ENCODE data around the gene OMD. TPM values are rescaled to one million over a fixed set of nuclear protein-coding genes. Genes with fewer than 3 reads are reported as not detected.
A peak's percentile ranks its signal among the peaks of the same experiment; 100 is the strongest.

Gene OMD, protein sequence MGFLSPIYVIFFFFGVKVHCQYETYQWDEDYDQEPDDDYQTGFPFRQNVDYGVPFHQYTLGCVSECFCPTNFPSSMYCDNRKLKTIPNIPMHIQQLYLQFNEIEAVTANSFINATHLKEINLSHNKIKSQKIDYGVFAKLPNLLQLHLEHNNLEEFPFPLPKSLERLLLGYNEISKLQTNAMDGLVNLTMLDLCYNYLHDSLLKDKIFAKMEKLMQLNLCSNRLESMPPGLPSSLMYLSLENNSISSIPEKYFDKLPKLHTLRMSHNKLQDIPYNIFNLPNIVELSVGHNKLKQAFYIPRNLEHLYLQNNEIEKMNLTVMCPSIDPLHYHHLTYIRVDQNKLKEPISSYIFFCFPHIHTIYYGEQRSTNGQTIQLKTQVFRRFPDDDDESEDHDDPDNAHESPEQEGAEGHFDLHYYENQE
- not detected for total RNA-seq

DNA sequence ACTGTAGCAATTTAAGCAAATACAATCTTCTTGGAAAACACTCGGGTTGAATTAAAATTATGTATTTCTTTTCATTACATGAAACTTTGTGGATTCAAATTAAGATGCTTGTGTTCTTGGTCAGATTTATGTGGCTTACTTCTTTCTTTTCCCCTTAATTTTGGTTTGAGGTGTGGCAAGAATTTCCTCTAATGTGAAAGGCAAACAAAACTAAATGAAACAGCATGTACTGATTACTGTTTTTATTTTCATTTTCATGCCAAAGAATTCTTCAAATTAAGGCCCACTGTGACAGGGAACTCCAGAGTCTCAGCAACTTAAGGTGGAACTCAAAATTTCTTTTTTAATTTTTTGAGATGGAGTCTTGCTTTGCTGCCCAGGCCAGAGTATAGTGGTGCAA is at the start of gene OMD:
Gene OMD, minus strand, starts transcription at position 132 of the 400 bp plus-strand sequence. CDS start 6,913 bp downstream, outside the sequence.
- DNase-seq (ENCODE audit: low spot score) (no peak), ATAC-seq (no peak)
- Mint-ChIP-seq H3K4me1 (ENCODE audit: low read depth in 2 of 2) (no peaks in the 10 kb centered on the region), H3K27ac (no peak within 1 kb of the TSS), H3K9me3 (no peaks in the 10 kb centered on the region), H3K27me3 (no peaks in the 10 kb centered on the region), H3K4me3 (no peak within 1 kb of the TSS), H3K36me3 (no peaks in the 10 kb centered on the region)

DNA sequence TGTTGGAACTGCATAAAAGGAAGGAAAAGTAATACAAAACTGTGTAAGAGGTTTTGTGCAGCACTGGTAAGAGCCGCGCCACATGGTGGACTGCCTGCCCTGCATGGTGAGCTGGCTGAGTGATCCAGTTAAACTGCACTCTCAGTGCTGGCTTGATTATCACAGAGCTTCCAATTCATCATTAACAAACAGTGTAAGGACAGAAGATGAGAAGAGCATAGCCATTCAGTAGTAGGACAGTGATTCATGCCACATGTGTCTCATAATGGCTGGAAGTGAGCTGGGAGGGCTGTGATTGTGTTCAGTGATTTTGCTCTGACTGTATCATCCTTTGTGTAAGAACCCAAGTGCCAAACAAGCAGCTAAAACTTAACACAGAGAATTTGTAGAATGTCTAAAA is 43.9 kb upstream of the OMD start:
- ATAC-seq, result no peak

GRCh38 chr9:92467511-92467910 is 43.2 kb upstream of the OMD start:
- no peak for DNase-seq (ENCODE audit: low spot score)
- H3K27ac Mint-ChIP-seq, result no peak overlapping the region
- H3K27me3 Mint-ChIP-seq, result no peaks in the 10 kb centered on the region
- ATAC-seq, result no peak
- H3K36me3 Mint-ChIP-seq, result no peaks in the 10 kb centered on the region
- H3K4me3 Mint-ChIP-seq, result no peak overlapping the region
- H3K4me1 Mint-ChIP-seq (ENCODE audit: low read depth in 2 of 2), result no peaks in the 10 kb centered on the region
- H3K9me3 Mint-ChIP-seq, result no peaks in the 10 kb centered on the region

More for the DNA sequence above, 43.9 kb upstream of the OMD start:
- H3K4me3 Mint-ChIP-seq, result no peak overlapping the region
- H3K27ac Mint-ChIP-seq, result no peak overlapping the region
- H3K36me3 Mint-ChIP-seq, result no peaks in the 10 kb centered on the region
- no peaks in the 10 kb centered on the region for H3K4me1 Mint-ChIP-seq (ENCODE audit: low read depth in 2 of 2)
- H3K9me3 Mint-ChIP-seq, result no peaks in the 10 kb centered on the region
- no peak for DNase-seq (ENCODE audit: low spot score)
- H3K27me3 Mint-ChIP-seq, result no peaks in the 10 kb centered on the region

GRCh38 chr9:92467041-92467440 is 42.8 kb upstream of the OMD start:
- Mint-ChIP-seq H3K27ac (no peak overlapping the region), H3K36me3 (no peaks in the 10 kb centered on the region), H3K4me3 (no peak overlapping the region), H3K9me3 (no peaks in the 10 kb centered on the region), H3K4me1 (ENCODE audit: low read depth in 2 of 2) (no peaks in the 10 kb centered on the region), H3K27me3 (no peaks in the 10 kb centered on the region)
- ATAC-seq (no peak), DNase-seq (ENCODE audit: low spot score) (no peak)

DNA sequence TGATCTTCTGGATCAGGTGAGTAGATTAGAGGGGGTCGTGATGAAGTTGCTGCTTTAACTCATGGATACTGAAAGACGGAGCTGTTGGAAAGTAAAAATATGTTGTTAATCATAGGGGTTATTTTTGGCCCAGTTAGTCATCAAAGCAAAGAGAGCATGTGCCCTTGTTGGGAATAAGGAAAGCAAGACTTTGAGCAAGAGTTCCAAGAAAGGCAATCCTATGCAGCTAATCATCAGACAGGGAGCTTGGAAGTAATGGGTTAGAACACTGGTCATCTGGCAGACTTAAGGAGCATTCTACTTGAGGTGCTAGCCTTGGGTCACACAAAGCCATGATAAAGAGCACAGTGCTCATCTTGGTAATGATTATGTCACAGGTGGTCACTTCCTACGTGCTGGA is 39.7 kb upstream of the OMD start:
- Mint-ChIP-seq H3K4me3 (no peak overlapping the region), H3K4me1 (ENCODE audit: low read depth in 2 of 2) (no peaks in the 10 kb centered on the region), H3K9me3 (no peaks in the 10 kb centered on the region), H3K27ac (no peak overlapping the region), H3K27me3 (no peaks in the 10 kb centered on the region), H3K36me3 (no peaks in the 10 kb centered on the region)
- DNase-seq (ENCODE audit: low spot score), result no peak
- ATAC-seq, result no peak

GRCh38 chr9:92463387-92463786 is 39.1 kb upstream of the OMD start:
- no peaks in the 10 kb centered on the region for H3K27me3 Mint-ChIP-seq
- no peak overlapping the region for H3K4me3 Mint-ChIP-seq
- H3K36me3 Mint-ChIP-seq, result no peaks in the 10 kb centered on the region
- no peak overlapping the region for H3K27ac Mint-ChIP-seq
- ATAC-seq (no peak), DNase-seq (ENCODE audit: low spot score) (no peak)
- H3K4me1 Mint-ChIP-seq (ENCODE audit: low read depth in 2 of 2), result no peaks in the 10 kb centered on the region
- no peaks in the 10 kb centered on the region for H3K9me3 Mint-ChIP-seq

GRCh38 chr9:92457576-92457975 is 33.3 kb upstream of the OMD start:
- Mint-ChIP-seq H3K4me1 (ENCODE audit: low read depth in 2 of 2) (no peaks in the 10 kb centered on the region), H3K27me3 (no peaks in the 10 kb centered on the region), H3K36me3 (no peaks in the 10 kb centered on the region), H3K9me3 (no peaks in the 10 kb centered on the region), H3K4me3 (no peak overlapping the region), H3K27ac (no peak overlapping the region)
- no peak for ATAC-seq
- DNase-seq (ENCODE audit: low spot score), result no peak

GRCh38 chr9:92455217-92455616 is 30.9 kb upstream of the OMD start:
- Mint-ChIP-seq H3K4me3 (no peak overlapping the region), H3K4me1 (ENCODE audit: low read depth in 2 of 2) (no peaks in the 10 kb centered on the region), H3K36me3 (no peaks in the 10 kb centered on the region), H3K27ac (no peak overlapping the region), H3K27me3 (no peaks in the 10 kb centered on the region), H3K9me3 (no peaks in the 10 kb centered on the region)
- ATAC-seq, result no peak
- no peak for DNase-seq (ENCODE audit: low spot score)

DNA sequence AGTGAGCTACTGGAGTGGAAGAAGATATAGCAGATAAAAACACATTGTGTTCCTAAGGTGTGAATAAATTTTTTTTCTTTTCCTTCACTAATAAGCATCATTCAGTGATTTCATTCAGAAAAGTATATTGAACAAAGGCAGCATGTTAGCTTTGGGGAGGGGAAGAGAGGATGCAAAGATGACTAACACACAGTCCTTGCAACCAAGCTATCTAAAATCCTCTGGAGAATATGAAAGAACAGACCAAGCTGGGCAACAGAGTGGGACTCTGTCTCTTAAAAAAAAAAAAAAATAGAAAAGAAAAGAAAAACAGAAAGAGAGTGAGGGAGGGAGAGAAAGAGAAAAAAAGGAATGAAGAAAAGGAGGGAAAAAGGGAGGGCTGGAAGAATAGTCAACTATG is 22.3 kb upstream of the OMD start:
- no peak overlapping the region for H3K27ac Mint-ChIP-seq
- no peak overlapping the region for H3K4me3 Mint-ChIP-seq
- DNase-seq (ENCODE audit: low spot score) (no peak), ATAC-seq (no peak)
- H3K27me3 Mint-ChIP-seq, result no peaks in the 10 kb centered on the region
- H3K4me1 Mint-ChIP-seq (ENCODE audit: low read depth in 2 of 2), result no peaks in the 10 kb centered on the region
- H3K9me3 Mint-ChIP-seq, result no peaks in the 10 kb centered on the region
- H3K36me3 Mint-ChIP-seq, result no peaks in the 10 kb centered on the region

- ATAC-seq, result no peak
- Mint-ChIP-seq H3K36me3 (no peaks in the 10 kb centered on the region), H3K9me3 (no peaks in the 10 kb centered on the region), H3K4me3 (no peak overlapping the region), H3K4me1 (ENCODE audit: low read depth in 2 of 2) (peaks cover 10 to 16% of the 10 kb centered on the region in 2 donors), H3K27ac (no peak overlapping the region), H3K27me3 (no peaks in the 10 kb centered on the region)
- DNase-seq (ENCODE audit: low spot score), result no peak
Observed at GRCh38 chr9:92444841-92445240, 20.6 kb upstream of the OMD start.

DNA sequence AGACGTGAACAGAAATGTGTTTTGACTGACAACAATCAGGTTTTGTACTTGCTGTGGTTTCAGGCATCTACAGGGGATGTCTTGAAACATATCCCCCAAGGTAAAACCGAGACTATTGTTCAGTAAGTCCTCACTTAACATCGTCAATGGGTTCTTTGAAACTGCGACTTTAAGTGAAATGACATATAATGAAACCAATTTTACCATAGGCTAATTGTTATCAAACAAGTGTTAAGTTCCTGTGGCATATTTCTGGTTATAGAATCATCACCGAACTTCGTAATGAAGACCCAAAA is 16.4 kb upstream of the OMD start:
- H3K4me1 Mint-ChIP-seq (ENCODE audit: low read depth in 2 of 2), result peaks cover 11 to 20% of the 10 kb centered on the region in 2 donors
- ATAC-seq (peak; percentile 55 to 84), DNase-seq (ENCODE audit: low spot score) (no peak)
- no peaks in the 10 kb centered on the region for H3K27me3 Mint-ChIP-seq
- peak overlapping the region; percentile 79 for H3K4me3 Mint-ChIP-seq
- H3K36me3 Mint-ChIP-seq, result no peaks in the 10 kb centered on the region
- peak overlapping the region; percentile 79 to 86 for H3K27ac Mint-ChIP-seq
- H3K9me3 Mint-ChIP-seq, result no peaks in the 10 kb centered on the region

DNA sequence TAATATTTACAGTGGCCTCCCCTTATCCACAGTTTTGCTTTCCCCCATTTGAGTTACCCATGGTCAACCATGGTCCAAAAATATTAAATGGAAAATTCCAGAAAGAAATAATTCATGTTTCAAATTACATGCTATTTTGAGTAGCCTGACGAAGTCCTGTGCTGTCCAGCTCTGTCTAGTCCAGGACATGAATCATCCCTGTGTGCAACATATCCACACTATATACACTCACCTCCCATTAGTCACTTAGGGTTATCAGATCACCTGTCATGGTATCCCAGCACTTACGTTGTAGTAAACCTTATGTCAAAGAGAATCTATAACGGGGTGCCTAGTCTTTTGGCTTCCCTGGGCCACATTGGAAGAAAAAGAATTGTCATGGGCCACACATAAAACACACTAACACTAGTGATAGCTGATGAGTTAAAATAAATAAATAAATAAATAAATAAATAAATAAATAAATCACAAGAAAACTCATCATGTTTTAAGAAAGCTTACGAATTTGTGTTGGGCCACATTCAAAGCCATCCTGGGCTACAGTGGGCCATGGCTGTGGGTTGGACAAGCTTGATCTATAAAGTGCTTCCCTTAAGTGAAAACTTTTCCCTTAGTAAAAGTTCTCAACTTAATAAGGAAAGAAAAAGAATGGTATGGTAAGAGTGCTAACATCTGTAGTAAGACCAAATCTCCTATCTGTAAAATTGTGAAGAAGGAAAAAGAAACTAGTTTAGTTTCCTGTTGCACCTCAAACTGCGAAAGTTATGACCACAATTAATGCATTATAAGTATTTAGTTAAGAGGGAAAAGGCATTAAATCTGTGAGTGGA is 15.9 kb upstream of the OMD start:
- no peaks in the 10 kb centered on the region for H3K36me3 Mint-ChIP-seq
- no peaks in the 10 kb centered on the region for H3K9me3 Mint-ChIP-seq
- DNase-seq (ENCODE audit: low spot score) (no peak), ATAC-seq (peak; percentile 45 to 55)
- peaks cover 11 to 20% of the 10 kb centered on the region in 2 donors for H3K4me1 Mint-ChIP-seq (ENCODE audit: low read depth in 2 of 2)
- H3K27me3 Mint-ChIP-seq, result no peaks in the 10 kb centered on the region
- H3K27ac Mint-ChIP-seq, result peak overlapping the region; percentile 79 to 86
- H3K4me3 Mint-ChIP-seq, result peak overlapping the region; percentile 79

- Mint-ChIP-seq H3K36me3 (no peaks in the 10 kb centered on the region), H3K27me3 (no peaks in the 10 kb centered on the region)
- ATAC-seq, result no peak
Observed at GRCh38 chr9:92438900-92439526, 14.7 kb upstream of the OMD start.

DNA sequence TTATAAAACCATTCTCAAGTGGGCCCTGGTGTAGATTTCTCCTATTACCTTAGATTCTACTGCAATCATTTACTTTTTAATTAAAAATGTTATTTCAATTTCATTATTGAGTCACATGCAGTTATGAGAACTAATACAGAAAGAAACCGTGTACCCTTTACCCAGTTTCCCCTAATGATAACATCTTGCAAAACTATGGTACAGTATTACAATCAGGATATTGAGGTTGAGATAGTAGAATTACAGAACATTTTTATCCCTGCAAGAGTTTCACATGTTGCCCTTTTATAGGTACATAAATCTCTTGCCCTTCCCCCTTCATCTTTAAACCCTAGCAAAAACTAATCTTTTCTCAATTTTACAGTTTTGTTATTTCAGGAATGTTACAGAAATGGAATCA is 11.0 kb upstream of the OMD start:
- no peaks in the 10 kb centered on the region for H3K36me3 Mint-ChIP-seq
- H3K4me1 Mint-ChIP-seq (ENCODE audit: low read depth in 2 of 2), result peaks cover 4 to 8% of the 10 kb centered on the region in 2 donors
- no peaks in the 10 kb centered on the region for H3K9me3 Mint-ChIP-seq
- H3K27me3 Mint-ChIP-seq, result no peaks in the 10 kb centered on the region
- no peak overlapping the region for H3K4me3 Mint-ChIP-seq
- DNase-seq (ENCODE audit: low spot score) (no peak), ATAC-seq (no peak)
- H3K27ac Mint-ChIP-seq, result no peak overlapping the region

More at GRCh38 chr9:92438900-92439526, 14.7 kb upstream of the OMD start:
- DNase-seq (ENCODE audit: low spot score), result no peak
- Mint-ChIP-seq H3K27ac (no peak overlapping the region), H3K9me3 (no peaks in the 10 kb centered on the region), H3K4me3 (no peak overlapping the region), H3K4me1 (ENCODE audit: low read depth in 2 of 2) (peaks cover 11 to 20% of the 10 kb centered on the region in 2 donors)
